Neural cell (in vitro differentiated cells): ENCODE results near the gene KRTAP4-3. TPM values are rescaled to one million over a fixed set of nuclear protein-coding genes. Genes with fewer than 3 reads are reported as not detected.
"Not testable (repeated sequence)": the region's sequence is repeated elsewhere in the genome, so short reads cannot be mapped to it uniquely, and the experiment has no call there.

Source experiments
- H2AFZ ChIP-seq: fragments of 200-600, 300-800 bp; sonication (generic), shearing (Covaris generic); 2 replicates; pipeline ENCODE4 v1.6.0; 2014; ENCODE audit warnings: low read depth, mild to moderate bottlenecking, antibody characterized with exemption, low read length, moderate library complexity
- H3F3A ChIP-seq: fragments of 200-600 bp; shearing (Covaris generic); 2 replicates; pipeline ENCODE4 v1.6.1; 2016; ENCODE audit warnings: mild to moderate bottlenecking, moderate library complexity, mixed read lengths, antibody characterized with exemption, low read length; ENCODE audit not compliant: insufficient read depth, poor library complexity, severe bottlenecking
- H3K27ac ChIP-seq: fragments of 200-600, 300-800 bp; sonication (generic), shearing (Covaris generic); 2 replicates; pipeline ENCODE4 v1.5.1; 2014; ENCODE audit warnings: mild to moderate bottlenecking, low read length, moderate library complexity
- H3K27me3 ChIP-seq: fragments of 300-800, 200-600 bp; sonication (generic), shearing (Covaris generic); 2 replicates; pipeline ENCODE4 v1.6.0; 2014; ENCODE audit warnings: mild to moderate bottlenecking, low read depth, low read length, moderate library complexity; ENCODE audit not compliant: insufficient read depth
- H3K36me3 ChIP-seq: fragments of 300-800, 200-600 bp; sonication (generic), shearing (Covaris generic); 2 replicates; pipeline ENCODE4 v1.5.1; 2014; ENCODE audit warnings: mild to moderate bottlenecking, antibody characterized with exemption, low read length, moderate library complexity; ENCODE audit not compliant: insufficient read depth
- H3K4me2 ChIP-seq: fragments of 300-800, 200-600 bp; sonication (generic), shearing (Covaris generic); 2 replicates; pipeline ENCODE4 v1.6.0; 2014; ENCODE audit warnings: mild to moderate bottlenecking, low read length
- H3K4me3 ChIP-seq: fragments of 300-800, 200-600 bp; sonication (generic), shearing (Covaris generic); 2 replicates; pipeline ENCODE4 v1.5.1; 2014; ENCODE audit warnings: mild to moderate bottlenecking, low read length, moderate library complexity
- H3K79me2 ChIP-seq: fragments of 200-600 bp; shearing (Covaris generic); replicated peaks from 2 replicates; pipeline ENCODE4 v1.6.0; 2014; ENCODE audit warnings: mild to moderate bottlenecking, low read length, moderate library complexity; ENCODE audit not compliant: insufficient read depth
- H3K9ac ChIP-seq: fragments of 300-800, 200-600 bp; sonication (generic), shearing (Covaris generic); 2 replicates; pipeline ENCODE4 v1.6.1; 2016; ENCODE audit warnings: mild to moderate bottlenecking, low read length, mixed read lengths
- H3K9me2 ChIP-seq: fragments of 200-600 bp; shearing (Covaris generic); 2 replicates; pipeline ENCODE4 v1.6.1; 2016; ENCODE audit warnings: mild to moderate bottlenecking, low read length, mixed read lengths; ENCODE audit not compliant: insufficient read depth
- H3K9me3 ChIP-seq: fragments of 200-600, 300-800 bp; sonication (generic), shearing (Covaris generic); 2 replicates; pipeline ENCODE4 v1.6.1; 2016; ENCODE audit warnings: mild to moderate bottlenecking, mixed run types, low read length, moderate library complexity, mixed read lengths
- H4K20me1 ChIP-seq: fragments of 200-600 bp; shearing (Covaris generic); 2 replicates; pipeline ENCODE4 v1.6.1; 2016; ENCODE audit warnings: mild to moderate bottlenecking, mixed run types; ENCODE audit not compliant: insufficient read depth
- EP300 ChIP-seq: fragments of 450-650 bp; conservative IDR thresholded peaks from 2 replicates; pipeline ENCODE4 v1.6.1; 2014; ENCODE audit warnings: antibody characterized with exemption, mild to moderate bottlenecking, moderate library complexity; ENCODE audit not compliant: poor library complexity, severe bottlenecking
- EZH2 ChIP-seq: fragments of 200-600, 300-800 bp; shearing (Covaris generic), sonication (generic); IDR thresholded peaks from 2 replicates; pipeline ENCODE4 v1.6.1; 2014; ENCODE audit warnings: antibody characterized with exemption, low read length, borderline replicate concordance, mild to moderate bottlenecking; ENCODE audit not compliant: insufficient read depth, poor library complexity, severe bottlenecking
- MXI1 ChIP-seq: fragments of 450-650 bp; conservative IDR thresholded peaks from 2 replicates; pipeline ENCODE4 v1.6.1; 2014; ENCODE audit warnings: antibody characterized with exemption, mild to moderate bottlenecking; ENCODE audit not compliant: poor library complexity, severe bottlenecking
- POLR2AphosphoS5 ChIP-seq: IDR thresholded peaks from 2 replicates; pipeline ENCODE4 v1.6.1; 2012
- RAD21 ChIP-seq: fragments of 450-650 bp; conservative IDR thresholded peaks from 2 replicates; pipeline ENCODE4 v1.6.1; 2014; ENCODE audit warnings: antibody characterized with exemption, mild to moderate bottlenecking, moderate library complexity
- SMC3 ChIP-seq: fragments of 450-650 bp; conservative IDR thresholded peaks from 2 replicates; pipeline ENCODE4 v1.6.1; 2014; ENCODE audit warnings: antibody characterized with exemption, mild to moderate bottlenecking, moderate library complexity; ENCODE audit not compliant: poor library complexity
- TAF1 ChIP-seq: IDR thresholded peaks from 2 replicates; pipeline ENCODE4 v1.6.1; 2012; ENCODE audit warnings: low read depth
- polyA plus RNA-seq: library from polyadenylated mRNA; depleted of rRNA; stranded (reverse); fragments of >200 nt; gene quantifications from 2 replicates; pipeline ENCODE4 v1.2.3, GENCODE V29; 2014
- TF ChIP-seq, protein P1 (sequence below): IDR thresholded peaks from 2 replicates; pipeline ENCODE4 v1.6.1; 2012; ENCODE audit warnings: borderline replicate concordance
- TF ChIP-seq, protein P2 (sequence below): fragments of 450-650 bp; IDR thresholded peaks from 2 replicates; pipeline ENCODE4 v1.5.1; 2014; ENCODE audit warnings: antibody characterized with exemption, mild to moderate bottlenecking, moderate library complexity; ENCODE audit not compliant: poor library complexity, severe bottlenecking

The KRTAP4-3 gene
- polyA plus RNA-seq, 1 donor from 2014 or later = not detected

- Histone ChIP-seq H3K79me2 (no peaks in the 10 kb centered on the region), H3K9ac (no peak overlapping the region), H3K27me3 (no peaks in the 10 kb centered on the region), H3K4me2 (no peak overlapping the region), H3F3A (no peaks in the 10 kb centered on the region), H3K9me2 (no peaks in the 10 kb centered on the region), H2AFZ (no peak overlapping the region), H3K36me3 (no peaks in the 10 kb centered on the region), H4K20me1 (no peaks in the 10 kb centered on the region), H3K27ac (no peak overlapping the region), H3K9me3 (no peaks in the 10 kb centered on the region), H3K4me3 (no peak overlapping the region)
- no peak for TF ChIP-seq SMC3
- TF ChIP-seq EP300 = no peak
- TF ChIP-seq, protein P1, sequence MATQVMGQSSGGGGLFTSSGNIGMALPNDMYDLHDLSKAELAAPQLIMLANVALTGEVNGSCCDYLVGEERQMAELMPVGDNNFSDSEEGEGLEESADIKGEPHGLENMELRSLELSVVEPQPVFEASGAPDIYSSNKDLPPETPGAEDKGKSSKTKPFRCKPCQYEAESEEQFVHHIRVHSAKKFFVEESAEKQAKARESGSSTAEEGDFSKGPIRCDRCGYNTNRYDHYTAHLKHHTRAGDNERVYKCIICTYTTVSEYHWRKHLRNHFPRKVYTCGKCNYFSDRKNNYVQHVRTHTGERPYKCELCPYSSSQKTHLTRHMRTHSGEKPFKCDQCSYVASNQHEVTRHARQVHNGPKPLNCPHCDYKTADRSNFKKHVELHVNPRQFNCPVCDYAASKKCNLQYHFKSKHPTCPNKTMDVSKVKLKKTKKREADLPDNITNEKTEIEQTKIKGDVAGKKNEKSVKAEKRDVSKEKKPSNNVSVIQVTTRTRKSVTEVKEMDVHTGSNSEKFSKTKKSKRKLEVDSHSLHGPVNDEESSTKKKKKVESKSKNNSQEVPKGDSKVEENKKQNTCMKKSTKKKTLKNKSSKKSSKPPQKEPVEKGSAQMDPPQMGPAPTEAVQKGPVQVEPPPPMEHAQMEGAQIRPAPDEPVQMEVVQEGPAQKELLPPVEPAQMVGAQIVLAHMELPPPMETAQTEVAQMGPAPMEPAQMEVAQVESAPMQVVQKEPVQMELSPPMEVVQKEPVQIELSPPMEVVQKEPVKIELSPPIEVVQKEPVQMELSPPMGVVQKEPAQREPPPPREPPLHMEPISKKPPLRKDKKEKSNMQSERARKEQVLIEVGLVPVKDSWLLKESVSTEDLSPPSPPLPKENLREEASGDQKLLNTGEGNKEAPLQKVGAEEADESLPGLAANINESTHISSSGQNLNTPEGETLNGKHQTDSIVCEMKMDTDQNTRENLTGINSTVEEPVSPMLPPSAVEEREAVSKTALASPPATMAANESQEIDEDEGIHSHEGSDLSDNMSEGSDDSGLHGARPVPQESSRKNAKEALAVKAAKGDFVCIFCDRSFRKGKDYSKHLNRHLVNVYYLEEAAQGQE = no peak
- no peak for TF ChIP-seq POLR2AphosphoS5
- TF ChIP-seq, protein P2, sequence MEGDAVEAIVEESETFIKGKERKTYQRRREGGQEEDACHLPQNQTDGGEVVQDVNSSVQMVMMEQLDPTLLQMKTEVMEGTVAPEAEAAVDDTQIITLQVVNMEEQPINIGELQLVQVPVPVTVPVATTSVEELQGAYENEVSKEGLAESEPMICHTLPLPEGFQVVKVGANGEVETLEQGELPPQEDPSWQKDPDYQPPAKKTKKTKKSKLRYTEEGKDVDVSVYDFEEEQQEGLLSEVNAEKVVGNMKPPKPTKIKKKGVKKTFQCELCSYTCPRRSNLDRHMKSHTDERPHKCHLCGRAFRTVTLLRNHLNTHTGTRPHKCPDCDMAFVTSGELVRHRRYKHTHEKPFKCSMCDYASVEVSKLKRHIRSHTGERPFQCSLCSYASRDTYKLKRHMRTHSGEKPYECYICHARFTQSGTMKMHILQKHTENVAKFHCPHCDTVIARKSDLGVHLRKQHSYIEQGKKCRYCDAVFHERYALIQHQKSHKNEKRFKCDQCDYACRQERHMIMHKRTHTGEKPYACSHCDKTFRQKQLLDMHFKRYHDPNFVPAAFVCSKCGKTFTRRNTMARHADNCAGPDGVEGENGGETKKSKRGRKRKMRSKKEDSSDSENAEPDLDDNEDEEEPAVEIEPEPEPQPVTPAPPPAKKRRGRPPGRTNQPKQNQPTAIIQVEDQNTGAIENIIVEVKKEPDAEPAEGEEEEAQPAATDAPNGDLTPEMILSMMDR = no peak
- TF ChIP-seq MXI1 = no peak
- TF ChIP-seq RAD21 = no peak
- no peak for TF ChIP-seq TAF1
- no peak for TF ChIP-seq EZH2
Observed at GRCh38 chr17:41163828-41164227, 4.2 kb downstream of the KRTAP4-3 start.

DNA sequence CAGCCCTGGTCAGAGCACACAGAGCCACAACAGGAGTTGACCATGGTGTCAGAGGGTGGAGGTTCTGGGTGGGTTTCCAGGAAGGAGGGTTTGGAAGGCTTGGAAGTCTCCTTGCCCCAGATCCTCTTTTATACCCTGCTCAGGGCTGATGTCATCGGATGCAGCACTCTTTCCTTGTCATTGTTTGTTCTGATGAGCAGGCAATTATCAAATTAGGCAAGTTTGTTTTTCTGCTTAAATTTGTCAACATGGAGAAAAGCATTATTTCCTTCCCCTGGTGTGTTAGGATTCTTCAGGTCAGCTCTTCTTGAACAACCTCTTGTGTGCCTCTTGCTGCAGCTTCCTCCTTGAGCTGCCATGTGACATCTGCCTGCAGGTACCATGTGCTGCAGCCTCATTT is 7.4 kb downstream of the KRTAP4-3 start, which contains the start of gene KRTAP4-4:
KRTAP4-4 (minus strand) TSS at position 101 of the 400 bp plus-strand sequence; CDS start at position 44, 57 bp downstream.
- Histone ChIP-seq H3K9ac (no peak within 1 kb of the TSS), H3K27ac (no peak within 1 kb of the TSS), H3K4me2 (no peak within 1 kb of the TSS), H2AFZ (no peak within 1 kb of the TSS), H3F3A (no peaks in the 10 kb centered on the region), H3K9me3 (no peaks in the 10 kb centered on the region), H3K4me3 (no peak within 1 kb of the TSS), H3K36me3 (no peaks in the 10 kb centered on the region), H3K27me3 (no peaks in the 10 kb centered on the region), H3K79me2 (no peaks in the 10 kb centered on the region), H4K20me1 (no peaks in the 10 kb centered on the region), H3K9me2 (no peaks in the 10 kb centered on the region)
- no peak for TF ChIP-seq EP300
- no peak for TF ChIP-seq EZH2
- TF ChIP-seq MXI1 = no peak
- TF ChIP-seq, protein P2 = no peak
- no peak for TF ChIP-seq TAF1
- TF ChIP-seq, protein P1 = no peak
- TF ChIP-seq RAD21 = no peak
- TF ChIP-seq POLR2AphosphoS5 = no peak
- TF ChIP-seq SMC3 = no peak

DNA sequence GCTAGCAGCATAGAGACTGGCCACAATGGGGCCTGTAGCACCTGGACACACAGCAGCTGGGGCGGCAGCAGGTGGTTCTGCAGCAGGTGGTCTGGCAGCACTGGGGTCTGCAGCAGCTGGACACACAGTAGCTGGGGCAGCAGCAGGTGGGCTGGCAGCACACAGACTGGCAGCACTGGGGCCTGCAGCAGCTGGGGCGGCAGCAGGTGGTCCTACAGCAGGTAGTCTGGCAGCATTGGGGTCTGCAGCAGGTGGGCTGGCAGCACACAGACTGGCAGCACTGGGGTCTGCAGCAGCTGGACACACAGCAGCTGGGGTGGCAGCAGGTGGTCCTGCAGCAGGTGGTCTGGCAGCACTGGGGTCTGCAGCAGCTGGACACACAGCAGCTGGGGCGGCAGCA is 7.8 kb downstream of the KRTAP4-3 start:
- H3F3A ChIP-seq, H3K4me3 ChIP-seq, H3K79me2 ChIP-seq, H3K9me3 ChIP-seq, H3K27me3 ChIP-seq, H3K9ac ChIP-seq, H3K9me2 ChIP-seq, H2AFZ ChIP-seq, H3K36me3 ChIP-seq, H3K27ac ChIP-seq, H4K20me1 ChIP-seq, H3K4me2 ChIP-seq: not testable (repeated sequence)
